Measurements from ENCODE around the gene ZNF648.
"Not testable (repeated sequence)": the region's sequence is repeated elsewhere in the genome, so short reads cannot be mapped to it uniquely, and the experiment has no call there.

Gene ZNF648

DNA sequence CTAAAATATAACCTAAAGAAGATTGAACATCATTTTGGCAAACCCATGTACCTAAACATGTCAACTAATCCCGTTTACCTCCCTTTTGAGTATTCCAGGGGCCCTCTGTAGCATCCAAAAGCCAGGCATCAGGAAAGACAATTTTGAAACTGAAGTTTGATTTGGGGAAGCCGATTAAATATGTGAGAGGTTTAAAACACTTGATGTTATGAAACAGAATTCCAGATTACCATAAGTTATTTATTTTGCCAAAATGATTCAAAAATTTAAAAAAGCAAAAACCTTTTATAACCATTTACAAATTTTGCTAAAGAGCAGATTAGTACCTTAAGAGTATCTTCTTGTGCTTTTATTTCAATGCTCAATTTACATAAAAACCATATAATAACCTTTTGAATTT lies 23.3 kb downstream of the ZNF648 start:
- no peak overlapping the region for H3K4me3 ChIP-seq (ENCODE audit: low read depth, low read length)
- DNase-seq (ENCODE audit: low read depth), result no peak

DNA sequence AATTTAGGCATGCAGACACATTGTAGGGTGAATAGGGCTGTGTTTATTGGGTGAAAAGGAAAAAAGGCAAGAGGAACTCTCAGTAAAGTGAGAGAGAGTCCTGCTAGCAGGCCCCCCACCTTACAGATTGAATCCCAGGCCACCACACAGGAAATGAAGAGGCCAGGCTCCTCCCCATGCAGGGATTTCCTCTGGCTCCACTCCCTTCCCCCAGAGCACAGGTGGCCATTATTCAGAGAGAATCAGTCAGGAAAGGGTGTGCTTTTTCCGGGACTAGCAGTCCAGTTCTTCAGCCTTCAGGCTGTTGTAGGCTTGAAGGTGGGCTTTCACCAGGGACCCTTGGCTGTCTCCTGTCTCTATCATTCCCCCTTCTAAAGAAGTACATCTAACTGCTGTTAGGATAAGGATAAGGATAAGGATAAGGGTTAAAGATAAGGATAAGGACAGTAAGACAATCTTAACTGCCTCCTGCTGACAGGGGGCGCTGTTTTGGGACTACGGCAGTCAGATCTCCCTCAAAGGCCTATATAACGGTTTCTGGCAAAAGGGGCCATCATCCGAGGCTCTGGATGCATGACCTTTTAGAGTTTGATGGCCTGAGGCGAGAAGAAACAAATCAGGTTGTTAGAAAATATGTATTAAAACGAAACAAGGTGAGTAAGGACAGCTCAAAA lies 26.3 kb downstream of the ZNF648 start:
- H3K4me3 ChIP-seq (ENCODE audit: low read depth, low read length), result no peak overlapping the region
- DNase-seq (ENCODE audit: low read depth), result no peak

DNA sequence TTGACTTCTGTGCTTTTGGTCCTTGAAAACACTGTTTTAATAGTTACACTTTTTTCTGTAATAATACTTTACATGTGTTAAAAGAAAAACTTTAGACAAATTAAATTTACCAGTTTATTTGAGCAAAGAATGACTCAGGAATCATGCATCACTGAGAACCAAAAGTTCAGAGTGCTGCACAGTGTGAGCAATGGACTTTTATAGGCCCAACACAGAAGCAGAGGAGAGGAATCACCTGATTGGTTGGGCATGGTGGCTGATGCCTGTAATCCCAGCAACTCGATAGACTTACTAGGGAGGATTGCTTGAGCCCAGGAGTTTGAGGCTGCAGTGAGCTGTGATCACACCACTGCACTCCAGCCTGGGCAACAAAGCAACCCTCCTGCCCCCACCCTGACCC lies 29.3 kb downstream of the ZNF648 start:
- DNase-seq (ENCODE audit: low read depth), result no peak
- no peak overlapping the region for H3K4me3 ChIP-seq (ENCODE audit: low read depth, low read length)

DNA sequence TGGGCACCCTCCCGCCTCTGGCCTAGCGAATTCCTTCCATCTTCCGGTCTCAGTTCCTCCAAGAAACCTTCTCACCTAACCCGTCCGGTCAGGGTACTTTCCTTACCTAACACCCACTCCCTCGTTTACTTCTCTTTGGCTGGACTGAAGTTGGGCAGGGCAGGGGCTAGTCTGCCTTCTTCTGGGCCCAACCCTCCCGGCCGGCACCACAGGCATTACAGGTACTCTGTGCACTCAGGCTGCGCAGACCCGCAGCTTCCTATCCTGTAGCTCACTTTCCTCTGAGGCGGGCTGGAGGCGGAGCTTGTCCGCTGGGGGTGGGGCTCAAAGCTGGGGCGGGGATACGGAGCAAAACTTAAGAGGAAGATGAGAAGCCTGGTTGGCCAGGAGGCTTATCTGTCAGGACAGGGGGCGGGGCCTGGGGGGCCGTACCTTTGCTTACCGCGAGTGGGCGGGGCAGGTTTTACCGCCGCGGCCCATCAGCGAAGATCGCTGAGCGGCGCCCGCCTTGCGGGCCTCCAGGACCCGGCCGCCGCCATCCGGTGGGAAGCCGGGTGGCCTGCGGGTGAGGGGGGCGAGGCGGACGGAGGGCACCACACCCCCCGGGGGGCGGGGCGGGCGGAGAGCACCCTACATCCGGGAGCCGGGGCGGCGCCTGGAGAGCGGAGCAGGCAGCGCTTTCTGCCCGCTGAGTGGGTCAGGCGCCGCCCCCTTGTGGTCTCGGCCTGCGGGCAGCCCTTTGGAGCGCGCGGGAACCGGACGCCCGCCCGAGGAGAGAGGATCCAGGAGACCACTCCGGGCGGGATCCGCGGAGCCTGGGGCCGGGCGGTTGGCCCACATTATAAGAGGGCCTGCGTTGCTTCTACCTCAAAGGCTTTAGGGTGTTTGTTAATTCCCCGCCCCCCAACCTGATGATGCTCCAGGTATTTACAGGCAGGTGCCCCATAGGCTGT lies 31.9 kb downstream of the ZNF648 start:
- peak overlapping the region; percentile 60 for H3K4me3 ChIP-seq (ENCODE audit: low read depth, low read length)
- DNase-seq (ENCODE audit: low read depth), result peak; percentile 74

DNA sequence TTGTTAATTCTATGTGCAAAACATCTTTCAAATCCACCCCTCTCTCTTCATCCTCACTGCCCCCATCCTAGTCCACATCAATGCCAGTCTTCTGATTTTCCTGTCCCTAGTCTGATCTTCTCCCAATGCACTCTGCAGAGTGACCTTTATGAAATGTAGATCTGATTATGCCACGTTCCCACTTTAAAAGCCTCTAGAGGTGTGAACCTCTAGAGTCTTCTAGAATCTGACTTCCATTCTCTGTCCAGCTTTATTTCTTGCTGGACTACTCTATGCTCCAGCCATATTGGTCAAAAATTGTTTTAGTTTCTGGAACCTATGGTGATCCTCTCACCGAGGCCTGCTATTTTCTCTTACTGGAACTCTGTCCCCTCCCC lies 32.5 kb downstream of the ZNF648 start:
- no peak for DNase-seq (ENCODE audit: low read depth)
- H3K4me3 ChIP-seq (ENCODE audit: low read depth, low read length), result peak overlapping the region; percentile 60

DNA sequence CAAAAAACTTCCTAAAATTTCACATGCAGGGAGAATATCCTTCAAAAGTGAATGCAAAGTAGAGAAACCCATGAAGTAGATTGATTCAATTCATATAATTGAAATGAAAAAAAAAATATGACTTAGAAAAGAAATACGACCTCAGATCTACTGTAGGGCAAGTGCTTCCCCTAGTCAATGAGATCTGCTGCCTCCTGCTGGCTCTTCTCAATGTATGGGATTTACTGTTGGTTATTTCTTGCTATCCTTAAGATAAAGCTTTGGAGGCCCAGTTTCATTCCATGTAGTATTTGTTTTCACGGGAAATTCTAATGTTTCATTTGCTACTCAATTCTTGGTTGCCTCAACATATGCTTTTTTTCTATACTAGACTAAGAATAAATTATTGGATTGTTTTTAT lies 46.2 kb downstream of the ZNF648 start:
- no peak overlapping the region for H3K4me3 ChIP-seq (ENCODE audit: low read depth, low read length)
- DNase-seq (ENCODE audit: low read depth), result no peak

DNA sequence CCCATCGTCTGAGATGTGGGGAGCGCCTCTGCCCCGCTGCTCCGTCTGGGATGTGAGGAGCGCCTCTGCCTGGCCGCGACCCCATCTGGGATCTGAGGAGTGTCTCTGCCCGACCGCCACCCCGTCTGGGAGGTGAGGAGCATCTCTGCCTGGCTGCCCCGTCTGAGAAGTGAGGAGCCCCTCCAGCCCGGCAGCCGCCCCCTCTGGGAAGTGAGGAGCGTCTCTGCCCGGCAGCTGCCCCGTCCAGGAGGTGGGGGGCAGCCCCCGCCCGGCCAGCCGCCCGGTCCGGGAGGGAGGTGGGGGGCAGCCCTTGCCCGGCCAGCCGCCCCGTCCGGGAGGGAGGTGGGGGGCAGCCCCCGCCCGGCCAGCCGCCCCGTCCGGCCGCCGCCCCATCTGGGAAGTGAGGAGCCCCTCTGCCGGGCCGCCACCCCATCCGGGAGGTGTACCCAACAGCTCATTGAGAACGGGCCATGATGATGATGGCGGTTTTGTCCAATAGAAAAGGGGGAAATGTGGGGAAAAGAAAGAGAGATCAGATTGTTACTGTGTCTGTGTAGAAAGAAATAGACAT lies 50.6 kb downstream of the ZNF648 start:
- not testable (repeated sequence) for H3K4me3 ChIP-seq (ENCODE audit: low read depth, low read length); DNase-seq (ENCODE audit: low read depth)

DNA sequence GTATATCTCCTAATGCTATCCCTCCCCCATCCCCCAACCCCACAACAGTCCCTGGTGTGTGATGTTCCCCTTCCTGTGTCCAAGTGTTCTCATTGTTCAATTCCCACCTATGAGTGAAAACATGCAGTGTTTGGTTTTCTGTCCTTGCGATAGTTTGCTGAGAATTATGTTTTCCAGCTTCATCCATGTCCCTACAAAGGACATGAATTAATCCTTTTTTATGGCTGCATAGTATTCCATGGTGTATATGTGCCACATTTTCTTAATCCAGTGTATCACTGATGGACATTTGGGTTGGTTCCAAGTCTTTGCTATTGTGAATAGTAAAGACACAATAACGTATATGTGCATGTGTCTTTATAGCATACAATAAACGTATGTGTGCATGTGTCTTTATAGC lies 56.1 kb downstream of the ZNF648 start:
- H3K4me3 ChIP-seq (ENCODE audit: low read depth, low read length); DNase-seq (ENCODE audit: low read depth): not testable (repeated sequence)

DNA sequence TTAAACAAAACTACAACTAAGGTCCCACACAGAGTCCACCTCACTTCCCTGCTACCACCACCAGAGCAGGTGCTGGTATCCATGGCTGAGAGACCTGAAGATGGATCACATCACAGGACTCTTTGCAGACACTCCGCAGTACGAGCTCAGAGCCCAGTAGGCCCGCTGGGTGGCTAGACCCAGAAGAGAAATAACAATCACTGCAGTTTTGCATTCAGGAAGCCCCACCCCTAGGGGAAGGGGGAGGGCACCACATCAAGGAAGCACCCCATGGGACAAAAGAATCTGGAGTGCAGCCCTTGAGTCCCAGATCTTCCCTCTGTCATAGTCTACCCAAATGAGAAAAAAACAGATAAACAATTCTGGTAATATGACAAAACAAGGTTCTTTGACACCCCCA lies 56.9 kb downstream of the ZNF648 start:
- H3K4me3 ChIP-seq (ENCODE audit: low read depth, low read length), result no peak overlapping the region
- DNase-seq (ENCODE audit: low read depth), result no peak

All from skeletal muscle cell (primary cell).